Endothelial cell of umbilical vein (primary cell): ENCODE data around the gene NEDD9. TPM values are rescaled to one million over a fixed set of nuclear protein-coding genes. Genes with fewer than 3 reads are reported as not detected.

Source experiments
- BruUV-seq: library from RNA; stranded (reverse); fragments of 400-500 nt; replicated peaks from 2 replicates; lab custom pipeline; 2021; lab: Mats Ljungman, UMichigan
- CTCF ChIA-PET: fragments of 300-600, 350-600 bp; sonication (Branson Sonifier 250); formaldehyde crosslinking; loops from one replicate; lab custom pipeline; 2021; ENCODE audit warnings: antibody characterized with exemption, inconsistent platforms; lab: Charles Lee
- POLR2A ChIA-PET: fragments of 300-600, 350-600 bp; sonication (Branson Sonifier 250); formaldehyde crosslinking; loops from one replicate; lab custom pipeline; 2021; ENCODE audit warnings: antibody characterized with exemption, inconsistent platforms; lab: Charles Lee
- DNase-seq: peaks from one replicate; pipeline ENCODE4 v3.0.0-alpha.2; 2011; ENCODE audit warnings: low read depth, low spot score
- FAIRE-seq: peaks from 2 replicates; lab custom pipeline; 2011; peaks lifted over from hg19 to GRCh38; lab: Jason Lieb, UNC
- H2AFZ ChIP-seq: 2 replicates; pipeline ENCODE4 v1.6.0; 2012; ENCODE audit warnings: low read depth, low read length, control low read depth, inconsistent platforms
- H3K27ac ChIP-seq: 2 replicates; pipeline ENCODE4 v1.5.1; 2011; ENCODE audit warnings: low read depth, mild to moderate bottlenecking, control low read depth, low read length, moderate library complexity; ENCODE audit not compliant: insufficient read depth
- H3K27me3 ChIP-seq, 2 experiments: 2 replicates each; pipeline versions ENCODE4 v1.6.0 to v1.6.1; 2011; ENCODE audit warnings: low read length in 2 of 2, mixed read lengths in 1 of 2; ENCODE audit not compliant: control insufficient read depth in 2 of 2, insufficient read depth in 2 of 2
- H3K36me3 ChIP-seq, 2 experiments: 2 replicates in 1 of 2; 3 replicates in 1 of 2; pipeline ENCODE4 v1.5.1; 2011; ENCODE audit warnings: low read length in 2 of 2, mild to moderate bottlenecking in 1 of 2, moderate library complexity in 1 of 2; ENCODE audit not compliant: control insufficient read depth in 2 of 2, insufficient read depth in 2 of 2; ENCODE audit errors: extremely low read depth in 1 of 2
- H3K4me1 ChIP-seq: 3 replicates; pipeline ENCODE4 v1.5.1; 2011; ENCODE audit warnings: mild to moderate bottlenecking, low read length; ENCODE audit not compliant: control insufficient read depth, insufficient read depth; ENCODE audit errors: extremely low read depth
- H3K4me2 ChIP-seq: 2 replicates; pipeline ENCODE4 v1.6.1; 2011; ENCODE audit warnings: low read length, control low read depth, mixed read lengths; ENCODE audit not compliant: insufficient read depth
- H3K4me3 ChIP-seq, 3 experiments: fragments of 200-600 bp in 1 of 3; sonication (generic), shearing (Covaris generic) in 1 of 3; replicated peaks in 1 of 3; 2 replicates each; pipeline ENCODE4 v1.5.1; 2011 to 2016; ENCODE audit warnings: control low read depth in 3 of 3, low read length in 3 of 3, mild to moderate bottlenecking in 2 of 3, inconsistent platforms in 1 of 3, low read depth in 1 of 3, moderate library complexity in 1 of 3; ENCODE audit not compliant: insufficient read depth in 1 of 3
- H3K79me2 ChIP-seq: 2 replicates; pipeline ENCODE4 v1.6.0; 2012; ENCODE audit warnings: low read length, inconsistent platforms; ENCODE audit not compliant: control insufficient read depth, insufficient read depth
- H3K9ac ChIP-seq: replicated peaks from 2 replicates; pipeline ENCODE3; 2011; ENCODE audit warnings: low read length, control low read depth; ENCODE audit not compliant: insufficient read depth; ENCODE audit errors: extremely low read depth
- H3K9me1 ChIP-seq: replicated peaks from 3 replicates; pipeline ENCODE4 v1.6.0; 2011; ENCODE audit warnings: mild to moderate bottlenecking, low read length; ENCODE audit not compliant: control insufficient read depth, insufficient read depth; ENCODE audit errors: extremely low read depth
- H3K9me3 ChIP-seq: replicated peaks from 2 replicates; pipeline ENCODE4 v1.5.1; 2012; ENCODE audit warnings: low read length, inconsistent platforms; ENCODE audit not compliant: control insufficient read depth, insufficient read depth
- H4K20me1 ChIP-seq: replicated peaks from 2 replicates; pipeline ENCODE3; 2011; ENCODE audit warnings: mild to moderate bottlenecking, low read length; ENCODE audit not compliant: control insufficient read depth, insufficient read depth; ENCODE audit errors: extremely low read depth
- CTCF ChIP-seq, 2 donors: IDR thresholded peaks; 1 replicate in 1 of 2; 2 replicates in 1 of 2; pipeline ENCODE4 v1.5.1; 2011; ENCODE audit warnings: low read length in 2 of 2, mild to moderate bottlenecking in 2 of 2, moderate library complexity in 2 of 2, control low read depth in 1 of 2, inconsistent platforms in 1 of 2, low read depth in 1 of 2; ENCODE audit not compliant: insufficient read depth in 1 of 2; ENCODE audit errors: extremely low read depth in 1 of 2
- EZH2 ChIP-seq: IDR thresholded peaks from 2 replicates; pipeline ENCODE4 v1.6.1; 2012; ENCODE audit warnings: borderline replicate concordance, low read depth, mild to moderate bottlenecking, moderate library complexity, low read length, inconsistent platforms; ENCODE audit not compliant: severe bottlenecking
- FOS ChIP-seq: IDR thresholded peaks from 2 replicates; pipeline ENCODE4 v1.6.1; 2011; ENCODE audit warnings: mild to moderate bottlenecking, low read length, moderate library complexity, borderline replicate concordance; ENCODE audit not compliant: insufficient read depth
- GATA2 ChIP-seq: IDR thresholded peaks from 2 replicates; pipeline ENCODE4 v1.7.0; 2011; ENCODE audit warnings: low read depth, mild to moderate bottlenecking, moderate library complexity, mixed read lengths, low read length; ENCODE audit not compliant: insufficient read length, insufficient read depth
- JUN ChIP-seq: IDR thresholded peaks from 2 replicates; pipeline ENCODE4 v1.6.1; 2011; ENCODE audit warnings: borderline replicate concordance, low read depth; ENCODE audit not compliant: insufficient read length, insufficient read depth
- MAX ChIP-seq: IDR thresholded peaks from 2 replicates; pipeline ENCODE4 v1.6.1; 2011; ENCODE audit not compliant: insufficient read depth, insufficient read length
- MYC ChIP-seq: IDR thresholded peaks from one replicate; pipeline ENCODE4 v1.6.1; 2011; ENCODE audit warnings: mild to moderate bottlenecking, low read depth, low read length
- POLR2AphosphoS5 ChIP-seq: IDR thresholded peaks from 2 replicates; pipeline ENCODE4 v1.6.1; 2012; ENCODE audit warnings: low read depth, mild to moderate bottlenecking, control low read depth, low read length, moderate library complexity; ENCODE audit not compliant: insufficient read depth
- dilution Hi-C: fragments of 300-500 bp; cut with MboI; formaldehyde crosslinking; loops from one replicate; pipeline ENCODE4 v1.15.0; 2019; ENCODE audit warnings: low sequenced_read_pairs; ENCODE audit not compliant: extremely low pct_ligation_motif_present
- intact Hi-C: fragments of 100-400 bp; cut with micrococcal nuclease; formaldehyde crosslinking; loops from one replicate; pipeline ENCODE4 v1.10.0; 2022
- polyA plus RNA-seq, 4 experiments: library from polyadenylated mRNA; depleted of rRNA in 3 of 4; stranded (reverse) in 3 of 4; unstranded in 1 of 4; fragments of >200 nt; gene quantifications; 2 replicates each; pipeline versions ENCODE4 v1.2.1 to v1.2.3, GENCODE V29; 2011 to 2012; ENCODE audit warnings: missing spikeins in 1 of 4
- total RNA-seq: library from RNA; stranded (reverse); gene quantifications from 2 replicates; pipeline ENCODE4 v1.2.3, GENCODE V29; 2021

NEDD9 gene
- total and polyA plus RNA-seq, 2 donors (not counting 3 experiments of a cell fraction or from before 2014, with no cell fraction given), result 55.2 to 61.0 TPM

- Histone ChIP-seq H3K9me1 (no peaks in the 10 kb centered on the region), H3K79me2 (peaks cover 10% of the 10 kb centered on the region), H3K27ac (peak overlapping the region; percentile 98), H3K4me2 (no peak overlapping the region), H4K20me1 (no peaks in the 10 kb centered on the region), H3K4me1 (peaks cover 37% of the 10 kb centered on the region), H3K9me3 (no peaks in the 10 kb centered on the region), H2AFZ (no peak overlapping the region), H3K27me3 (no peaks in the 10 kb centered on the region), H3K9ac (no peak overlapping the region), H3K4me3 (no peak overlapping the region), H3K36me3 (peaks cover 11 to 27% of the 10 kb centered on the region in 2 experiments)
- BruUV-seq, result no TSS peak
- dilution Hi-C loops (no loop called here), intact Hi-C loops (no loop called here)
- DNase-seq, result no peak
- ChIA-PET POLR2A (no interaction called here), CTCF (interaction anchor here (1.4 kb wide), 1 partner anchor 19 kb away, joined by 5 read pairs; no protein-coding TSS in a partner anchor)
- no peak for FAIRE-seq
- TF ChIP-seq FOS, result no peak
- no peak for TF ChIP-seq MAX
- no peak for TF ChIP-seq GATA2
- TF ChIP-seq EZH2, result no peak
- no peak for TF ChIP-seq CTCF (IDR thresholded peaks at IDR 0.05; ENCODE audit: extremely low read depth in 1 of 2, insufficient read depth in 1 of 2, low read depth in 1 of 2, low read length in 2 of 2)
- no peak for TF ChIP-seq POLR2AphosphoS5
- TF ChIP-seq JUN, result no peak
- no peak for TF ChIP-seq MYC
These were observed 39.0 kb downstream of the NEDD9 start for GRCh38 chr6:11193434-11193833.
